Hematopoietic multipotent progenitor cell treated with erythropoietin and hydrocortisone succinate and interleukin-3 and kit ligand, for 4 days (in vitro differentiated cells): ENCODE data around the gene CEP152.
"Not testable (repeated sequence)": the region's sequence is repeated elsewhere in the genome, so short reads cannot be mapped to it uniquely, and the experiment has no call there.

Experiments
- DNase-seq: peaks from one replicate; pipeline ENCODE4 v3.0.0-alpha.2; 2015

CEP152 gene

GRCh38 chr15:48803877-48804276, 7.0 kb downstream of the CEP152 start:
- no peak for DNase-seq

DNA sequence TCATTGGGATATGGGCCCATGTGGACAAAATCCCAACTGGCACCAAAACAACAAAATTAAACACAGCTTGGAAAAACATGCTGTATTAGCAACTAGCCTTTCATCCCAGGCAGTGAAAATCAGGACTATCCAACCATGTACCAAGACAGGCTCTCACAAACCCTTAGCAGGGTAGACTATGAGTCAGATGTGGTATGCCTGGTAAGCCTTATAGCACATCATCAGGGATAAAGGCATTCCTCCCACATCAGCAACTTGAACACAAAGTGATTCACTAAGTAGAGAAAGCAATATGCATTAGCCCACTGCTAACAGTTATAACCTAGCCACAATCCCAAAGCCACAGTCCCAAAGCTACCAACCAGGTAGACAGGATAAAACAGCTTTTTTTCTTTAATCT, 8.0 kb downstream of the CEP152 start:
- no peak for DNase-seq

DNA sequence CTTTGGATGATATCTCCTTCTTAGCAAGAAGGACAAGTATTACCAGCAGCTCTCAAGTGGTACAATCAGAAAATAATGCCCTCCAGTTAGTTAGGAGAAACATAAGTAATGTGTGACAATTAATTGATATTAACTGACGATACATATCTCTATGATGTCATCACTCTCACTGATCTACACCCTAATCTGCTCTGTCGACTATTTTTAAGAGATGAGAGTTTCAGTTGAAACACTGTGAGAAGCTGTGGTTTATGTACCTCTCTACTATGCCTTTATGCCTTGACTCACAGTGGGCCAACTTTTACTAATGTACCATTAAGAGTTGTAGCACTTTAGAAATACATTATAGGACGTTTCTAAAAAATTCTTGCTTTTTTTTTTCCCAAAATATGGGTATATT, 8.6 kb downstream of the CEP152 start:
- DNase-seq, result no peak

- peak; percentile 80 for DNase-seq
Measured at GRCh38 chr15:48800811-48801455, 9.9 kb downstream of the CEP152 start.

GRCh38 chr15:48800245-48800644, 10.6 kb downstream of the CEP152 start:
- no peak for DNase-seq

GRCh38 chr15:48798319-48798718, 12.6 kb downstream of the CEP152 start:
- no peak for DNase-seq

DNA sequence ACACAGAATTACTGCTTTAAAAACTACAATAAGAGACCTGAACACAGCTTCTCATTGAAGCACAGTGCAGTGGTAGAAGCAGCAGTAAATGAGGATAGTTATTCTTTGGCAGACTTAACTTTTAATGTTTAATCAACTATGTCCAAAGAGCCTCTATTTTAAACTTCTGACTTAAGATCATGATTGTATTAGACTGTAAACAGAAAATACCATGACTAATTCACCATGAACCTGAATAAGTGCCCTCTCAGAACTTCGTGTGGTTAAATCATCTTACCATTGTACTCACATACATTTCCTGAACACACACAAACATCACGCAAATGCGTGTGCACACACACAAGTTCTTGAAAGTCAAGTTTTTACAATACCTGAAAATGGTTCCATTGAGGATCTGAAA, 13.9 kb downstream of the CEP152 start:
- peak; percentile 33 for DNase-seq

DNA sequence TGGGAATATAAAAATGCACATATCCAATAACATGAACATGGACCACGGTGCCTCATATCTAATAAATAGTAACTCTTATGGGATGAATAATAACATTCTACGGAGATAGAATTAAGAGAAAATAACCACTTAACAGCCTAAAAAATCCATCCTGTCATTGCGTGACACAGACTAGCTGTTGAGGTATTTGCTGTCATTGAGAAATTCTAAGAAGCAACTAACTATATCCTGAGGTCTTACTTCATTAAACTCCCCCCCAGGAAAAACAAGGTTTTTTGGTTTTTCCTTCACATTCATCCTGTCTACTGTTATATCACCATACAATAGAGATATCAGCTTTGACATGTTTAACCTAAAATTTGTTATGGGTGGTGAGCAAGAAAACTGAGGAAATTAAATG, 14.3 kb downstream of the CEP152 start:
- no peak for DNase-seq

GRCh38 chr15:48795901-48796300, 15.0 kb downstream of the CEP152 start:
- DNase-seq, result peak; percentile 83

DNA sequence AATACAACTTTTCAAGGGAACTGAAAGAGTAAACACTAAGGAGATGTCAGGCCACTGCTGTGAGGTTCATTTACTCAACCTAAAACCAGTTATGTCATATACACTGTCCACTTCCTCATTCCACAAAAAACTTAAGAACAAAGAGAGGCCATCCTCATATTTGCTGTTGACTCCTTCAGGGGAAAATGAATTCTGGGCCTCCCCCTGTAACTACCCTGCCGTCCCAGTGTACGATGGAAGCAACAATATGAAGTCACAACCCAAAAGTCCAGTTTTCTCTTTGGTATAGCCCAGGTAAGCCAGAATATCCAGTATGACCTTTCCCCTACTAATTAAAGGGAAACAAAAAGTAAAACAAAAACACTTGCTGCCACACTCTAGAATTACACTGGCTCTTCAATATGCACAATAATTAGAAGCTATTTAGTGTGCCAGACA, 16.2 kb downstream of the CEP152 start:
- DNase-seq, result peak; percentile 62

GRCh38 chr15:48792408-48792807, 18.5 kb downstream of the CEP152 start:
- DNase-seq, result no peak

- not testable (repeated sequence) for DNase-seq
Measured at GRCh38 chr15:48790466-48791115, 20.3 kb downstream of the CEP152 start.

GRCh38 chr15:48785712-48786111, 25.2 kb downstream of the CEP152 start:
- DNase-seq, result no peak

DNA sequence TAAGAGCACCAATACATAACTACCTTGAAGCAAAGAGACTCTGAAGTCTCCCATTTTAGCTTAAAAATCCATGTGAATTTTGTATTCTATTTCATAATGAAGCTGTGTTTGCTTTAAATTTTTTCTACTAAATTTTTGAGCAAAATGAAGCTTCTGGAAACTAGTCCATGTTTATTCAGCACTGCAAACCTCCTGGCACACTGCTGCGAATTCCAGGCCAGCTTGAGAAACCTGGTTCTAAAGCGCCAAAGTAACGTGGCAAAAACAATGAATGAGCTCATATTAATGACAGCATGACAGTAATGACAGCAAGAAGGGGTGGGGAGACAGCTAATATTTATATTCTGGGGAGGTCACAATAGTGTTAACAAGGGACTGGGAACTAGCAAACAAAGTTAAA, 25.7 kb downstream of the CEP152 start:
- no peak for DNase-seq

DNA sequence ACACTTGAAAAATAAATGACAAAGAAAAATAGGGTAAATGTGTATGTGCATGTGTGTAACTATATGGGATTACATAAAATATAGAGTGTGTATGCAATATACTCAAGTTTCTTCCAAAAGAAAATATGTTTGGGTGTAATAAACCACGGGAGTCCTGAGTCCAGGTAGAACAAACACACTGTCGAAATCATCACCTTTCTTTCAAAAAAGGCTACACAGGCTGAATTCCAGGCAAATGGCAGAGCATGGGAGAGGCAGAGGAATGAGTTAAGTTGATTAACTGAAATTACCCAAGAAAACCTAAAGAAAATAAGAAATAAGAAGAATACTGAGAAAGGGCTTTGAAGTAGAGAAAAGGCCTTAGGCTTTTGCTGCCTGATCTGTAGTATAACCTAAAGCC, 26.1 kb downstream of the CEP152 start:
- no peak for DNase-seq

DNA sequence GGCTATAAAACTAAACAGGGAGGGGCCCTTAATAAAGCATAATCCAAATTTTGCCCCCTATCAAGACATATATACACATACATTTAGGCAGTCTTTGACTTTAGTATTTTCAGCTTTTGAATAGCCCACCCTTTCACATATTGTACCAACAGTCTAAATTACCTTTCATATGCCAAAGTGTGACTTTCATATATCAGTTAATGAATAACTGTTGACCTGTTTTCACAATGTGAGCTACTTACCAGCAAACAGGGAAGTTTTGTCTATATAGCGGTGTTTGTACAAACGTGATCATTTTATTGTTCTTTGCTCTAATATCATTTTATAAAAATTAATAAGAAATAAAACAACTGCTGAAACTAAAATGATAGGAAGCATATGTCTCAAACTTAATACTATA, 28.0 kb downstream of the CEP152 start:
- no peak for DNase-seq

DNA sequence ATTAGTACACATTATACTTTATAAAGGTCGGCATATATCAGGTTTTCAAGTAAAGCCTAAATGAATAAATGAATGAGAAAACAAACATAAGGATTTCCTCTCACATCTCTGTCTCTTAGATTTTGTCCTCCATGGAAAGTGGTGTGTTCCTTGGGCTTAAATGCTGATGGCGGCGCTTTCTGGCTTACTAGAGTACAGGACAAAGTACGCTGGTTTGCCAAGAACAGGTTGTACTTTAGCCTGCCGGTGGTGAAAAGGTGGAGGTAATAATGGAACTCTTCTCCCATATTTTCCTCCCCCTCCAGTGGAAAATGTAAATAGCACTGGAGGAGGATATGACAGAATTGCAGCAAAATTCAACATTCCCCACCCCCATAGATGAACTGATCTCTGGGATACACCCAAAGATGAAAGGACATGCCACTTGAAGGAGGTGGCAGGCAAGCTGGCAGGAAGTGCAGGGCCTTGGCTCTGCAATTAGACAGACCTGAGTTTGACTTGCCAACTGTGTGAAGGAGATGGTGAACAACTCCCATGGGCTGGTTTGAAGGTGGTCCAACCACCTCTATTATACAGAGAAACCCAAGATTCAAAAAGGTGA, 29.3 kb downstream of the CEP152 start:
- DNase-seq, result no peak

- DNase-seq, result no peak
Measured at GRCh38 chr15:48781017-48781416, 29.9 kb downstream of the CEP152 start.

DNA sequence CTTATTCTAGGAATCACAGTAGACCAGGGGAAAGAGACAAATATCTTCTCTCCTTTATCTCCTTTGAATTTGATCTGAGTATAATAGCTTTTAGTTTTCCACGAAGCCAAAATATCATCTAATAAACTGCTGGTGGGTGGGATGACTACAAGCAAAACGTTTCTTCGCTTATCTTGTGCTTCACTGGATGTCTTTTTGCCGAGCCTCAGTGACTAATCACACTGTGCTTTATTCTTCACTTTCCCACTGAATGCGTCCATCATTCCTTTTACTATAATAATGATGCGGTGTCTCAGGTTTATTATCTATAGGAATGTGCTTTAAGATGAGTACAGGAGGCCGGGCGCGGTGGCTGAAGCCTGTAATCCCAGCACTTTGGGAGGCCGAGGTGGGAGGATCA, 32.5 kb downstream of the CEP152 start:
- DNase-seq, result no peak

GRCh38 chr15:48777645-48778330, 33.1 kb downstream of the CEP152 start:
- DNase-seq, result no peak

DNA sequence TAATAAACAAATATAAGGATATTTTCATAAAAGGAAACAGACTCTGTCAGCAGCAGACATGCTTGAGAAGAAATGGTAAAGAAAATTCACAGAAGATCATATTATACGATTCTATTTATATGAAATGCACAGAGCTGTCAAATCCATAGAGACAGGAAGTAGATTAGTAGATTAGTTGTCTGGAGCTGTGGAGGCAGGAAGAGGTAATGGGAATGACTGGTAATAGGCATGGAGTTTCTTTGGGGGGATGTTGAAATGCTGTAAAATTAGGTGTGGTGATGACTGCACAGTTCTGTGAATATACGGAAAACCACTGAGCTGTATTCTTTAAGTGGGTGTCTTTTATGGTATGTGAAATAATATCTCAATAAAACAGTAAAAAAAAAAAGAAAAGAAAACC, 35.3 kb downstream of the CEP152 start:
- DNase-seq, result no peak

DNA sequence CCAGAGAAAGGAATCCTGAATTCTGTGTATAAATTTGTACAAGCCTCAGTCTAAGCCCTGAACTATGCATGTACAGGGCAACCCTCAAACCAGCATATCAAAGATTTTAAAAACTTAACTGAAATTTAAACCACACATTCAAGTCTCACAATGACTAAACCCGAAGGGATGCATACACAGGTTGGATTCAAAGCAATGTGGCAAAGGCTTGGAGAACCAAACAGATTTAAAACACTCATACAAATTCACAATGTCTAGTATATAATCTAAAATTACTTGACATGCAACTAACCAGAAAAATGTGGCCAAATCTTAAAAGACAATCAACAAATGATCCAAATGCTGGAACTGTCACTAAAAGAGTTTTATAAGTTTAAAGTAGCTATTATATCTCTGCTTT, 36.4 kb downstream of the CEP152 start:
- DNase-seq, result no peak

DNA sequence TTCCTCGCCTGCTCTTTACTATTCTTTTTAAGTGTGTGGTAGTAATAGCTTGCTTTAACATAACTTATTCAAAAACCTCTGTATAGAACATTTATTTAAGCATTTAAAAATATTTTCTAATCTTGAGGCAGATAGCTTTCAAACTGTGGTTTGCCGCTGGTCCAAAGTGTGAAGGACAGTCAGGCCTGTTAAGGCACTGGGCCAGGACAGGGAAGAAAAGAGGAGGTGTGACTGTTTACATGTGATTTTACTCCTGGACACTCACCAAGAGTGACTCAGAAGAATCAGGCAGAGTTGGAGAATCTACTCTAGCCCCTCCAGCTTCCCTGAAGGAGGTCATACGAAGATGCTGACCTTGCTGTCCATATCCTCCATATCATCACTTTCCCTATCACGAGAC, 44.7 kb downstream of the CEP152 start:
- DNase-seq, result no peak

- DNase-seq, result peak; percentile 79
Measured at GRCh38 chr15:48765022-48765421, 45.8 kb downstream of the CEP152 start.
